ENCODE measurements around the gene ERC2.

- no peak for TF ChIP-seq GATA2 (IDR thresholded peaks at IDR 0.05; ENCODE audit: low read depth, low read length)
- TF ChIP-seq GATA3 (IDR thresholded peaks at IDR 0.05; ENCODE audit: low read depth, low read length) = no peak
Observed at GRCh38 chr3:55813268-55814097, 654.8 kb downstream of the ERC2 start.

All from SH-SY5Y (cell line).